ENCODE results near the gene CDCA7.
"Not testable (repeated sequence)": the region's sequence is repeated elsewhere in the genome, so short reads cannot be mapped to it uniquely, and the experiment has no call there.

Gene CDCA7

DNA sequence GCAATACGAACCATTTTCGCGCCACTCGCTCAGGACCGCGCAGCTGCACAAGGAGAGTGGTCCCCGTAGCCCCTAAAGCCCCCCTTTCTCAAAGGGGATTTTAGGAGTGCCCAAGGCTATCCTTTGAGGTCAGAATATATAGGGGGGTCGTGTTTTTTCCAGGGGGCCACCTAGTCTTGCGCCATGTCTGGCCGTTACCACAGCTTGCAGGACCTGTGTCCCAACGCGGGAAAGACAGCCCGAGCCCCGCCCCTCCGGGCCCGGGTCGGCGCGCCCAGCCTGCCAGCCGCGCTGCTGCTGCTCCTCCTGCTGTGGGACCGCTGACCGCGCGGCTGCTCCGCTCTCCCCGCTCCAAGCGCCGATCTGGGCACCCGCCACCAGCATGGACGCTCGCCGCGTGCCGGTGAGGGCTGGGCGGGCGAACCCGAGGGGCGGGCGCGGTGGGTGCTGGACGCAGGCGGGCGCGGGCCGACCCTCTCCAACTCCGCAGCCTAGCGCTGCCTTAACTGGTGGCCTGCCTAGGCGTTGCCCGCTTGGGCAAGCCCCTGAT is at the start of gene CDCA7:
TSS of gene CDCA7 (plus strand) at position 291 of the 550 bp plus-strand sequence. CDS start at position 383, 92 bp downstream.
- DNase-seq: peak; percentile 68 to 74

DNA sequence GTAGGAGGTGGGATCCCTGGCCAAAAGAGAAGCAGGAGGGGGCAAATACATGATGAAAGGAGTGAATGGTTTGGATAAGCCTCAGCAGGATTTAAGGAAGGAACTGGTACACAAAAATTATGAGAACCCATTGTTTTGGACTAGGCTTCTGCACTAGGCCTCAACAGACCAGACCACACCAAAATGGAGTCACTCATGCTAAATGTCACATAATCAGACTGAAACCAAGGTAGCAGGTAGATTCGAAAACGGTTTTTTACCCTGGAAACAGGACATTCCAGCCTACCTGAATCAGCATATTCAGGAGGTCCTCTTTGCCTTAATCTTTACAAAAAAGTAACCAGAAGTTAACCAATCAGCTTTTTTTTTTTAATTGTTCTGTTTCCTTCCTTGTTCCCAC is 49.4 kb upstream of the CDCA7 start:
- no peak for DNase-seq

- DNase-seq: no peak
Measured at GRCh38 chr2:173307293-173307692, 47.4 kb upstream of the CDCA7 start.

GRCh38 chr2:173309370-173309769 is 45.3 kb upstream of the CDCA7 start:
- not testable (repeated sequence) for DNase-seq

DNA sequence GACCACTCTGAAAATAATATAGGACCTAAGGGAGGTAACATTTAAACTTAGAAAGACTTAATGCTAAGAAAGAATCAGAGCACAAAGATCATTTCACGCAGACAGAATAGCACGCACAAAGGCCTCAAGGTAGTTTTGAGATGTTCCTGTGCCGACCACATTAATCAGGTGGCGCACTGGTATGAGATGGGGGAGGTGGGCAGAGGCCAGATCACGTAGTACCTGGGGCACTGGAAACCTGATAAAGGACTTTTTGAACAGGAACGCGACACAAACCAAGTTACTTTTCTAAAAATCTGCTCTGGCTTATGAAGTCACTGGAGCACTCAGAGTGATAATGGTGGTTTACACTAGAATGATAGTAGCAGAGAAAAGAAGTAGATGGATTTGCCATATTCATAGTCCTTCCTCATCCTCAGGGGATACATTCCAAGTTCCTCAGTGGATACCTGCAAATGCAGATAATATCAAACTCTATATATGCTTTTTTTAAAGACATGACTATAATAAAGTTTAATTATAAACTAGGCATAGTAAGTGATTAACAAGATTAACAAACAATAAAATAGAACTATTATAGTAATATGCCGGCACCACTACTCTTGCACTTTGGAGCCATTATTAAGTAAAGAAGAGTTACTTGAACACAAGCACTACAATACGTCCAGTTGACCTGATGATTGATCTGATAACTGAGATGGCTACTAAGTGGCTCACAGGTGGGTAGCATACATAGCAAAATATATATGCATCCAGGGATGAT is 42.6 kb upstream of the CDCA7 start:
- DNase-seq: no peak

DNA sequence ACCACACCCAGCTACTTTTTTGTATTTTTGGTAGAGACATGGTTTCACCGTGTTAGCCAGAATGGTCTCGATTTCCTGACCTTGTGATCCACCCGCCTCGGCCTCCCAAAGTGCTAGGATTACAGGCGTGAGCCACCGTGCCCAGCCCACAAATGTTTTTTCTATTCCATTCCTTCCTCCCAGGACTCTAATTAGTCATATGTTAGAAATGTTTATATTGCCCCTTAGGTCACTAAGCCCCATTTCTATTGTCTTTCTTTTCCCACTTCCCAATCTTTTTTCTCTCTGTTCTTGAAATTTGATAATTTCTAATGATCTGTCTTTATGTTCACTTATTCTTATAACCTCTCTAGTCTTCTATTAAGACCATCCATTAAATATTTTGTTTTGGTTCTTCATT is 31.3 kb upstream of the CDCA7 start:
- DNase-seq: no peak

GRCh38 chr2:173326806-173327205 is 27.9 kb upstream of the CDCA7 start:
- DNase-seq: no peak

DNA sequence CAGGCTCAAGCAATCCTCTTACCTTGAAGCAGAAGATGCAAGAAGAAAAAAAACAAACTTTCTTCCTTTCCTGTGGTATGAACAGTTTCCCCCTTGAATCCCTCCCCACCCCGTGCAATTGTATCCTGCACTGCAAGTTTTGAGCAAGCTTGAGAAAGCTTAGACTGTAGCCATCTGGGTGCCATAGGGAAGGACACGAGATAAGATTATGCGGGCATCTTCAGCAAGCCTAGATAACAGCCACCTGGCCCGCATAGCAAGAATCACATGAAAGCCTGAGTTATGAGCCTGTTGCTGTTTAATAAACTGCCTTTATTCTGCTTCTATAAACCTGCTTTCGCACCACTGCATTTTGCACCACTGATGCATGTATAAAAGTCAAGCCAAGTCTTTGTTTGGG is 27.3 kb upstream of the CDCA7 start:
- no peak for DNase-seq

DNA sequence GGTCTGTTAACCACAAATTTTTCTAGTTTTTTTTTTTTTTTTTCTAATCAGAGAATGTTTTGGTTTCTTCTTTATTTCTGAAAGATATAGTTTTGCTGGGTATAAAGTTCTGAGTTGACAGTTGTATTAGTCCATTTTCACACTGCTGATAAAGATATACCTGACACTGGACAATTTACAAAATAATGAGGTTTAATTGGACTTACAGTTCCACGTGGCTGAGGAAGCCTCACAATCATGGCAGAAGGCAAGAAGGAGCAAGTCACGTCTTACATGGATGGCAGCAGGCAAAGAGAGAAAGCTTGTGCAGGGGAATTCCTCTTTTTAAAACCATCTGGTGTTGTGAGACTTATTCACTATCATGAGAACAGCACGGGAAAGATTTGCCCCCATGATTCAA is 21.7 kb upstream of the CDCA7 start:
- DNase-seq: not testable (repeated sequence)

- no peak for DNase-seq
Measured at GRCh38 chr2:173339807-173340206, 14.9 kb upstream of the CDCA7 start.

- DNase-seq: no peak
Measured at GRCh38 chr2:173343921-173344320, 10.8 kb upstream of the CDCA7 start.

DNA sequence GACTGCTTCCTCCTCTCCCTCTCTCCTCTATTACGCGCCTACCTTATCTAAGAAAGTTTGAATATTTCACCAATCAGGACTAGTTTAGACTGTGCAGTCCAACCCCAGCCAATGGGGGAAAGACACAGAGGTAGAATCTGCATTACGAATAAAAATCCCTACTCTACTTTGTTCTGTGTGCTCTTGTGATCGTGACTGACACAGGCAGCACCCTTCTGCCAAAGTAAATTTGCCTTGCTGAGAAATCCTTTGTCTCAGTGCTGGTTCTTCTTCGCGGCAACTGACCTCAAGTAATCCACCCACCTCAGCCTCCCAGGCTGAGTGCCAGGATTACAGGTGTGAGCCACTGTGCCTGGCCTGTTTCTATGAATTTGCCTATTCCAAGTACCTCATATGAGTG is 8.6 kb upstream of the CDCA7 start:
- no peak for DNase-seq

DNA sequence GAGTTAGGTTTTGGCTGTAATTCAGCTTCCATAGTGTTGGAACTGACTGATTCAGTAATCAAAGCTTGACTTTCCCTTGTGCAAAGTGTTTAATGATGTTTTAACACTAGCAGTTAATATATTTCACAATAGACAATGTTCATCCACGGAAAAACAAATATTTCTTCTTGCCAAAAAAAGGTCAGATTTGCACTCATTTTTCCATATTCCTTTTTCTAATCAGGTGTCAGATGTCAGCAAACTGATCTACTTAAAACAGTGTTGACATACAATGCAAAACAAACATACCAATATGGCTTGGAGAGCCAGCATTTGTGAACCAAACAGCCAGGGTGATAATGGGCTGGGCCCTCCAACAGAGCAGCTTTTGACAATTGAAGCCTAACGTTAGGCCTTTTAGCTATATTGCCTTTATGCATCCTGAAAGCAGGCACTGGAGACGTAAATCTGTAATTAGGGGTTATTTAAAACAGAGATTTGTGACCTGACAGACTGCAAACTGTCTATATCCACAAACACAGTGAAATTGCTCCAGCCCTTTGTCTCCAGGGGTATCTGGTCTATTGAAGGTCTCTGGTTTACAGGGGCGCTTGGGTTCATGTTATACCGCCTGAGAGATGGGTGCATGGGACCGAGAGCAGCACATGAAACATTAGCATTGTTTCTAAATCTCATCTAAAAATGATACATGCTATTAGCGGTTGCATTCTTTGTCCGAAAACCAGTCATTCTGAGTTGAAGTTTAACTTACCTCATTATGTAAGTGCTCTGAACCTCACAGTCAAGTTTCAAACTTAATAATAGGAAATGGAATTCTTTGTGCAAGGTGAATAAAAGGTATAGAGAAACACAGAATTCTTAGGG is 7.1 kb upstream of the CDCA7 start:
- DNase-seq: peak; percentile 94

DNA sequence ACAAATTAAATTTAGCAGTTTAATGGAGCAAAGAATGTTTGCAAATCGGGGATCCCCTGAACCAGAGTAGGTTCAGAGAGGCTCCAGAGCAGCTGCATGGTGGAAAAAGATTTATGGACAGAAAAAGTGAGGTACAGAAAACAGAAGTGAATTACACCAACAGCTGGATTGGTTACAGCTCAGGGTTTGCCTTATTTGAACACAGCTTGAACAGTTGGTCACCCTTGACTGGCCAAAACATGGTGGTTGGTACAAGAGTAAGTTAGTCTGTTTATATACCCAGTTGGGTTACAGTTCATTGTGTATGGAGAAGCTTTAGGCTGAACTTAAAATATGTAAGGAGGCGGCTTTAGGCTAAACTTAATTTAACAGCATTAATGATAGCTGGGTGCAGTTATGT is 5.4 kb upstream of the CDCA7 start:
- DNase-seq: no peak

DNA sequence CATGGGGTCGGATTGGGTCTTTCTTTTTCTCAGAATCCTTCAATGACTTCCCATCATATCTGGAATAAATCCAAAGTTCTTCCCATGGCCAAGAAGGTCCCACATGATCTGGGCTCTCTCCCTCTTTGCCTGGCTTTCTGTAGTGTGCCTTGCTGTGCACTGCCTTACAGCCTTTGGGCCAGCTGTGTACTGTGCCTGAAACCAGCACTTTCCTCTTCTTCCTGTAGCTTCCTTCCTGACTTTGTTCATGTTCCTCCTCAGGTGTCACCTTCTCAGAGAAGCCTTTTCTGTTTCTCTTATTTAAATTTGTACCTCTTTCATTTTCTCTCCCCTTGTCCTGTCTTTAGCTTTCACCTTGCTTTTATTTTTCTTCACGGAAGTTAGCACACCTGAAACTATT is 4.3 kb upstream of the CDCA7 start:
- no peak for DNase-seq

DNA sequence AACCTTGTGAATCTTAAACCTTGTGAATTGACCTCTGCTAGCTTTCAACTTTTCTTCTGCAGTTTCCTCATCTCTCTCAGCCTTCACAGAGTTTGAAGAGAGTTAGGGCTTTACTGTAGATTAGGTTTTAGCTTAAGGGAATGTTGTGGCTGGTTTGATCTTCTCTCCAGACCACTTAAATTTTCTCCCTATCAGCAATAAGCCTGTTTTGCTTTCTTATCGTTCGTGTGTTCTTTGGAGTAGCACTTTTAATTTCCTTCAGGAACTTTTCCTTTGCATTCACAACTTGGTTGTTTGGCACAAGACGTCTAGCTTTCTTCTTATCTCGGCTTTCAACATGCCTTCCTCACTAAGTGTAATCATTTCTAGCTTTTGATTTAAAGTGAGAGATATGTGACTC is 2.8 kb upstream of the CDCA7 start:
- DNase-seq: no peak

GRCh38 chr2:173353556-173353955 is 1.1 kb upstream of the CDCA7 start:
- no peak for DNase-seq

- no peak for DNase-seq
Measured at GRCh38 chr2:173354073-173354581, 545 bp upstream of the CDCA7 start.

DNA sequence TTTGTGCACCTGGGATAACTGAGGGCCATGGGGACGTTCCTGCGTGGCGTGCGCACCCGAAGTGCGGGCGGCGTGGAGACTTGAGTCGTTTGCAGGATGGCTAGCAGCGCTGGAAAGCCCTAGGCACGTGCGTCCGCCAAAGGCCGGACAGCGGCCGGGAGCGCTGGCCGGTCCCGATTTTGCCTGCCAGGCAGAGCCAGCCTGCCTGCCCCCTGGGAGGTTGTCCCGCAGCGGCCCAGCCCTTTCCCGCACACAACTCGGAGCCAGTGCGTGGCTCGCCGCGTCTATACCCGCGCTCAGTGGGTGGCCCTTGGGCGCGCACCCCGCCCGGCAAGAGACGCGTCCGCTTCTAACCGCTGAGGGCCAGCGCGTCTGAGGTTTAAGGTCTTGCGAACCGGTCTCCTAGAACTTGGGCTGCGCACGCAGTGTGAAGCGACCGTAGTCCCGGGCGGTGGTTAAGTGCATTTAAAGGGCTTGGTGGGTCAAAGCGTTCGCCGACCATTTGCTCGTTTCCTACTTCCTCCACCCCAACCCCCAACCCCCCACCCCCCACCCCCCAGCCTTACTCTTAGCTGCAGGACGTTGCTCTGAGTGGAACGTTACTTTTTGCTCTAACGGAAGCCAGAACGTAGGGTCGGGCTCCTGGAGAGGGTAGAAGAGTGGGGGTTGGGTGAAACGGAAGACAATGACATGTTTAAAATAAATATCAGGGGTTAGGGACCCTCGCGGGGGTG is 627 bp downstream of the CDCA7 start:
- peak in 1 of 2 experiments; percentile 27 for DNase-seq

GRCh38 chr2:173355866-173356508 is 1.3 kb downstream of the CDCA7 start:
- DNase-seq: no peak

GRCh38 chr2:173357346-173357745 is 2.7 kb downstream of the CDCA7 start:
- DNase-seq: no peak

- no peak for DNase-seq
Measured at GRCh38 chr2:173358616-173359015, 3.9 kb downstream of the CDCA7 start.

Data from NCI-H1930 (cell line).